Stimulated activated effector memory CD8-positive, alpha-beta T cell treated with anti-CD3 and anti-CD28 coated beads, Interleukin-12 subunit alpha, Interleukin-12 subunit beta, amount 100 ng/mL, for 72 hours (primary cell): ENCODE data around the gene THNSL1.

ENCODE experiments used
- ATAC-seq: fragments of 150-1000 bp; cut with Tn5 transposase; 2 replicates; pipeline ENCODE4 v1.10.0; 2021
- DNase-seq, 2 donors: peaks; one replicate each; pipeline ENCODE4 v3.0.0; 2021 to 2022; ENCODE audit warnings: low spot score in 2 of 2
- H3K27ac Mint-ChIP-seq: one replicate; pipeline ENCODE4 v1.8.0; 2022; ENCODE audit warnings: mild to moderate bottlenecking, mixed read lengths
- H3K36me3 Mint-ChIP-seq: one replicate; pipeline ENCODE4 v1.8.0; 2022; ENCODE audit warnings: mild to moderate bottlenecking, mixed read lengths
- H3K4me1 Mint-ChIP-seq: one replicate; pipeline ENCODE4 v1.8.0; 2022; ENCODE audit warnings: mixed read lengths
- H3K4me3 Mint-ChIP-seq: one replicate; pipeline ENCODE4 v1.8.0; 2022; ENCODE audit warnings: mild to moderate bottlenecking, mixed read lengths
- H3K9me3 Mint-ChIP-seq: one replicate; pipeline ENCODE4 v1.8.0; 2022; ENCODE audit warnings: mixed read lengths

THNSL1 gene

DNA sequence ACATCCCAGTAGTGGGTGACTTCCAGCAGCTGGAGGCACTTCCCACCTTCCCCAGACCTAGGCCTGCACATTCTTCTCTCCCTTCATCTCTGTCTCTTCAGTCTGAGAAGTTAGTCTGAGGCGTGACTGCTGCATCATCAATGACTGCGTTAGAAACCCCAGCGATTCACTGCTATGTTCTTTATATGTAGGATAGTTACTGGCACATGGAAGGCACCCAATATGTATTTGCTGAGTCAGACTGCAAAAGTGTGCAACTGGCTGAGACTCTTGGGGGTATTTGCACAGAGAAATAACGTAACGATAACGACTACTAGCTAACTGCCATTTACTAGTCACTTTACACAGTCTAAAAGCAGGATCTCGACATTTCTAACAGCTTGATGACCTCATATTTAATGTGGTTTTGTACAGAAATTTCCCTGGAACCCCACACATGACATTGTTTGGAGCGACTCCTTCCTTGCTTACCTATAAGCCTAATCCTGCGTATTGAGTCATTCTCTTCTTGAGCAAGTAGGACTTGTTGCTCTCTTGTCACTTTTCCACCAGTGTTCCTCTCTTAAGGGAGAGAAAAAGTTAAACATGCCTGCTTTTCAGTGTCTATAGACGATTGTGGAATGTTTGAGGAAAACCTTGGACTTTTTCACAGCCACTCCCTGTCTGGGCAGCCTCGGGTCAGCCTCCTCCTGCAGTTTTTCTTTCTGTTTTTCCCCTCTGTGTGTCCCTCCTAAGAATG is 45.5 kb downstream of the THNSL1 start:
- H3K4me3 Mint-ChIP-seq, result peak overlapping the region; percentile 63
- peaks cover 3% of the 10 kb centered on the region for H3K9me3 Mint-ChIP-seq
- peaks cover 29% of the 10 kb centered on the region for H3K4me1 Mint-ChIP-seq
- peak overlapping the region; percentile 98 for H3K27ac Mint-ChIP-seq
- DNase-seq, result no peak
- peak; percentile 12 for ATAC-seq
- H3K36me3 Mint-ChIP-seq, result peaks cover 15% of the 10 kb centered on the region

DNA sequence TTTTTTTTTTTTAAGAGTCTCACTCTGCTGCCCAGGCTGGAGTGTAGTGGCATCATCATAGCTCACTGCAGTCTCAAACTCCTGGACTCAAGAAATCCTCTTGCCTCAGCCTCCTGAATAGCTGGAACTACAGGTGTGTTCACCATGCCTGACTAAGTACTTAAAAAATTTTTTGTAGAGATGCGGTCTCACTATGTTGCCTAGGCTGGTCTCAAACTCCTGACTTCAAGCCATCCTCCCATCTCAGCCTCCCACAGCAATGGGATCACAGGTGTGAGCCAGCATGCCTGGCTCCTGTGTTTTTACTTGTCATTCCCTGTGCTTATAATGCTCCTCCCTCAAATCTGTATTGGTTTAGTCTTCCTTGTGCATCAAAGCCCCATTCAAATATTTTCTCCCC is 46.7 kb downstream of the THNSL1 start:
- peaks cover 15% of the 10 kb centered on the region for H3K36me3 Mint-ChIP-seq
- H3K4me3 Mint-ChIP-seq, result peak overlapping the region; percentile 63
- peaks cover 3% of the 10 kb centered on the region for H3K9me3 Mint-ChIP-seq
- no peak for ATAC-seq
- H3K27ac Mint-ChIP-seq, result peak overlapping the region; percentile 98
- H3K4me1 Mint-ChIP-seq, result peaks cover 29% of the 10 kb centered on the region
- DNase-seq, result no peak

DNA sequence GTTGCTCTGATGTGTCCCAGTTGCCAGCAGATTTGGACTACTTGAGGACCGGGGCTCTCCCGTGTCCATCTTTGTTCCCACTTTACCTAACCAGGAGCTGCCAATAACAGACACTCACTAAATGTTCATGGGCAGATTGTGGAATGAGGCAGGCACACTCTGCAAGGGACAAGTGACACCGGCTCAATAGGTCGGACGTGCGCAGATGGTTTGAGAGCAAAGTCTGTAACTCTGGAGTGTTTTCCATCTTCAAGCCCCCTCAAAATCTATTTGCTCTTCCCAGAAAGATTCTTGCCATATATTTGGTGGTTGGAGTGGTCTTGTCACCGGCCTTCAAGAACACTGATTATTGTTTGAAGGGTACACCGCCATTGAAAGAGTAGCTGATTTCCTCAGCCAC is 47.2 kb downstream of the THNSL1 start:
- Mint-ChIP-seq H3K36me3 (peaks cover 15% of the 10 kb centered on the region), H3K9me3 (peaks cover 3% of the 10 kb centered on the region), H3K27ac (peak overlapping the region; percentile 12), H3K4me1 (peaks cover 29% of the 10 kb centered on the region), H3K4me3 (peak overlapping the region; percentile 63)
- DNase-seq, result no peak
- no peak for ATAC-seq

DNA sequence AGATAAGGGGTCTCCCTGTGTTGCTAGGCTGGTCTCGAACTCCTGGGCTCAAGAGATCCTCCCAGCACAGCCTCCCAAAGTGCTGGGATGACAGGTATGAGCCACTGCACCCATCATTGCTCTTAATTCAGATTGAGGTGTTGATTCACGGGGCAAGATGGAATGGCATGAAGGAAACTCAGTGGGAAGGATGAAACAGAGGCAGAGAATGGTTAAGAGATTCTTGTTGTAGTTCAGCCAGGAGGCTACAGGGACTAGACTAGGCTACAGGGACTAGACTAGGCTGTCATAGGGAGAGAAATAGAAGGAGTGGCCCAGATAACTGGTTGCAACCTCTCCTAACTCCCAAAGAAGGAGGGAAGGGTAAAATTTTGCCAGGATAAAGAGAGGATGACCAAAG is 48.0 kb downstream of the THNSL1 start:
- Mint-ChIP-seq H3K27ac (peak overlapping the region; percentile 12), H3K4me3 (no peak overlapping the region), H3K9me3 (peaks cover 3% of the 10 kb centered on the region), H3K4me1 (peaks cover 29% of the 10 kb centered on the region), H3K36me3 (peaks cover 15% of the 10 kb centered on the region)
- DNase-seq (no peak), ATAC-seq (no peak)

DNA sequence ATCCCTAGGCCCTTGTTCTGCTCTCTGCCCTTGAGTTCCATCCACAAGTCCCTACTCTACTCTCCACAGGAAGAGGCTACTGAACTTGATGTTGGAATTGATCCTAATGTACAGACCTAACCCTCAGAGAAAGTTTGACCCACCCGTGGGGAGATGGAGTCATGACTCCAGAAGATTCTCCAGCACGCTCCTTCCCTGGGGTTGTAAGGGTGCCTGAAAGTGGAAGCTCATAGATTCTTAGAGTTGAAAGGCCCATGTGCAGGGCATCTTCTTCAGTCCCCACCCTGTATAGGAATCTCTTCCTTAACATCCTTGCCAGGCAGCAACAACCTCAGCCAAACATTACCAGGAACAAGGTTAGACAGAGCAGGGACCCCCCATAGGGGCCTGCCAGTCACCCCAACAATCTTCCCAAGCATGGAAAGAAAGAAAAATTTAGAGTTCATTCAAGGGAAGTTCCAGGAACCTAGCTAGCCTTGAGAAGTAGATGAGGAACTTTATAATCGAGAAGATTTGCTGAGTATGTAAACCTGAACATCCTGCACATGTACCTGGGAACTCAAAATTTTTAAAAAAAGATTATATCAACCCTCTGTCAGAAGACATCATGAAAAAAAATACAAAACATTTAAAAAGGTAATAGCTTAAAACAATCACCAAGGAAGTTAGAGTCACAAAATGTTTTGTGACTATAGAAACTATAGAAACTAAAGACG is 49.5 kb downstream of the THNSL1 start:
- DNase-seq, result no peak
- Mint-ChIP-seq H3K9me3 (peaks cover 3% of the 10 kb centered on the region), H3K4me1 (peaks cover 29% of the 10 kb centered on the region), H3K27ac (no peak overlapping the region), H3K4me3 (no peak overlapping the region), H3K36me3 (peaks cover 15% of the 10 kb centered on the region)
- no peak for ATAC-seq

DNA sequence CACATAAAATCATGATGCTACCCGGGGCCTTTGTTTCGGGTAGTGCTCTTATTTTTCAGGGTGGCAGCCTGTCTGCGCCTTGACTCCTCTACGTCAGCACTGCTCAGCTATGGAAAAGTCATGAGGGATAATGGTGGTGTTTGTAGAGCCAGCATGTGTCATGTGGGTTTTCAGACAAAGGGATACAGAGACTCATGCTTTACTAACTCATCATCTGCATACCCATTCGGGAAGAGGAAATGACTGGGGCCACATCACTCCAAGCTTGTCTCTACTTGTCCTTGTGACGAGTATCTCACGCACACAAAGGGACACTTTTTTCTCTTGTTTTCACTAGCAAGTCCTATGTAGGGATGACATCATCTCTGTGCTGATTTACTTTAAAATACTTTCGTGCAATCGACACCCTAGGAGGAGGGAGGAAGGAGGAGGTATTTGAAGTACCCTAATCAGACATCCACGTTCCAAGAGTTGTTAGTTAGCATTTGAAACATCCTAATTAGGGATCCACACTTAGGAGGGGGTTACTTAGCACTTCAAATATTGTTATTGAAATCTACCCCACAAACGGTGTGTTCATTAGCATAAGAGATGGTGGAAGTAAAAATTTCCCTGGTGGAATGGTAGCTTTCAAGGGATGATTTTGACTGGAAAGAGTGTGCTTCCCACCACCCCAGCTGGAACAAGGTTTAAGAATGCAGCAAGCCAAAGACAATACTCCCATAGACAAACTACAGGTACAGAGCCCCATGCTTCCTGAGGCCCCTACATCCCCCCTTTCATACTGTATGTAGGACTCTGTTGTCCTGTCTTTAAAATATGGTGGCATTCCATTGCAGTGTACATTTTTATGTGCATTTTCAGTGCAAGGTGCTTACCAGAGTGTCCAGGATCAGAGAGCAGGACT is 52.0 kb downstream of the THNSL1 start:
- DNase-seq, result no peak
- Mint-ChIP-seq H3K4me1 (peaks cover 7% of the 10 kb centered on the region), H3K4me3 (no peak overlapping the region), H3K9me3 (peaks cover 2% of the 10 kb centered on the region), H3K27ac (no peak overlapping the region), H3K36me3 (peaks cover 1% of the 10 kb centered on the region)
- ATAC-seq, result peak; percentile 60

DNA sequence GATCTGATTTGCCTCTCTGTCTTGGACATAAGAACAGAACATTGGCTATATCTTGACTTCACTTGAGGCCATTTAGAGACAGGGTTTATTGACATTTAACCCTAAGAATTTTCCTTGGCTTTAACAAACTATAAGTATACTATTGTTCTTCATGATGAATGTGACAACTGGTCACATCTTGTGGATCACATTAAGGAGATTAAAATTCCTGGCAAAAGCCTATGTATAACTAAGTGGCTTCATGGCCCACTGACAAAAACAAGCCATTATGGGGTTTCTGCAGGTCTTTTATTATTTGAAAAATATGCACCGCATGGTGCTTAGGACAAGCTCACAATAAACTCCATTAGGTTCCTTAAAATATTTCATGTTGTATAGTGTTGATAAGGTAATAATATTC is 54.8 kb downstream of the THNSL1 start:
- Mint-ChIP-seq H3K4me1 (no peaks in the 10 kb centered on the region), H3K27ac (no peak overlapping the region), H3K4me3 (no peak overlapping the region), H3K9me3 (no peaks in the 10 kb centered on the region), H3K36me3 (no peaks in the 10 kb centered on the region)
- DNase-seq (no peak), ATAC-seq (no peak)

DNA sequence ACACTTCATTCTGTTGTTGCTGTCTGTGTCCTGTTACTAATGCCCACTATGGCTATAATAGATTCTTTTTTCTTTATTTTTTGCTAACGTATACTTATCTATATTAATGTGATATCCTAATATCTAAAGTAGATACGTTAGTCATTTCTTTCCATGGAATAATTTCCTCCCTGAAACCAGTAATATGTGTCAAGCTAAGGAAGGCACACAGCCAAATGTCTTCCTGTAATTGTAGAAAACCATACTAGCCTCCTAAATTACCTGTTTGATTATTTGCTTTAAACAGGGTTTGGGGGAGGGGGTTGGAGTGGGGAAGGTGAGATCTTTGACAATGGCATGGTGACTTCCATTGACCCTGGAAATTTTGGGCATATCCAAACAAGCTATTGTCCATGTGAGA is 56.4 kb downstream of the THNSL1 start:
- DNase-seq, result no peak
- no peaks in the 10 kb centered on the region for H3K9me3 Mint-ChIP-seq
- no peaks in the 10 kb centered on the region for H3K4me1 Mint-ChIP-seq
- no peaks in the 10 kb centered on the region for H3K36me3 Mint-ChIP-seq
- no peak overlapping the region for H3K27ac Mint-ChIP-seq
- no peak for ATAC-seq
- no peak overlapping the region for H3K4me3 Mint-ChIP-seq

DNA sequence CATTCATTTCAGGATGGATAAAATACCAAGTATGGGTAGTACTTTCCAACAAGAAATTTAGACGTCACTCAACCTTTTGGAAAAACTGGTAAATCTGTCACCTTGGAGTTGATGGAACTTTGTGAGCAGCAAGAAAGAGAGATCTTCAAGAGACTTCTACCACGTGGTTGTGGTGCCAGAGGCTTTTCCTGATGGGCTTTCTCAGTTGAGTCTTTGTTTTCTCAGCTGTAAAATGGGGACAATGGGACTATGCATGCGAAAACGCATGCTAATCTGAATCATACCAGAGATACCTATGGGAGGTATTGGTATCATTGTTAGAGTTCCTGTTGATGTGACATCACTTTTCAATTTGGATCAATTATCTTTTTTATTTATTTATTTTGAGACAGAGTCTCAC is 59.4 kb downstream of the THNSL1 start:
- H3K9me3 Mint-ChIP-seq, result no peaks in the 10 kb centered on the region
- ATAC-seq (no peak), DNase-seq (no peak)
- H3K36me3 Mint-ChIP-seq, result no peaks in the 10 kb centered on the region
- peaks cover 10% of the 10 kb centered on the region for H3K4me1 Mint-ChIP-seq
- H3K27ac Mint-ChIP-seq, result no peak overlapping the region
- H3K4me3 Mint-ChIP-seq, result no peak overlapping the region
